Neural cell (in vitro differentiated cells): ENCODE measurements around the gene AGAP3.

Experiments used
- EP300 ChIP-seq: fragments of 450-650 bp; conservative IDR thresholded peaks from 2 replicates; pipeline ENCODE4 v1.6.1; 2014; ENCODE audit warnings: antibody characterized with exemption, mild to moderate bottlenecking, moderate library complexity; ENCODE audit not compliant: poor library complexity, severe bottlenecking
- REST ChIP-seq: IDR thresholded peaks from 2 replicates; pipeline ENCODE4 v1.6.1; 2012; ENCODE audit warnings: borderline replicate concordance

- no peak for TF ChIP-seq REST
- no peak for TF ChIP-seq EP300
Measured at GRCh38 chr7:151071032-151071866, 15.0 kb upstream of the AGAP3 start.
